G401 (cell line): ENCODE measurements around the gene SMARCE1. TPM values are rescaled to one million over a fixed set of nuclear protein-coding genes. Genes with fewer than 3 reads are reported as not detected.

ENCODE experiments used
- DNase-seq: peaks from one replicate; pipeline ENCODE4 v3.0.0-alpha.2; 2015; ENCODE audit warnings: low spot score
- in situ Hi-C: cut with HindIII; loops from 2 replicates; pipeline ENCODE4 v1.10.0; 2016; ENCODE audit warnings: low sequenced_read_pairs, mixed read lengths
- total RNA-seq: library from RNA; depleted of rRNA; stranded (reverse); fragments of >200 nt; shearing (Covaris generic); gene quantifications from 2 replicates; pipeline ENCODE4 v1.2.3, GENCODE V29; 2014

Gene SMARCE1
- total RNA-seq, 1 experiment from 2014 or later = 48.6 TPM

DNA sequence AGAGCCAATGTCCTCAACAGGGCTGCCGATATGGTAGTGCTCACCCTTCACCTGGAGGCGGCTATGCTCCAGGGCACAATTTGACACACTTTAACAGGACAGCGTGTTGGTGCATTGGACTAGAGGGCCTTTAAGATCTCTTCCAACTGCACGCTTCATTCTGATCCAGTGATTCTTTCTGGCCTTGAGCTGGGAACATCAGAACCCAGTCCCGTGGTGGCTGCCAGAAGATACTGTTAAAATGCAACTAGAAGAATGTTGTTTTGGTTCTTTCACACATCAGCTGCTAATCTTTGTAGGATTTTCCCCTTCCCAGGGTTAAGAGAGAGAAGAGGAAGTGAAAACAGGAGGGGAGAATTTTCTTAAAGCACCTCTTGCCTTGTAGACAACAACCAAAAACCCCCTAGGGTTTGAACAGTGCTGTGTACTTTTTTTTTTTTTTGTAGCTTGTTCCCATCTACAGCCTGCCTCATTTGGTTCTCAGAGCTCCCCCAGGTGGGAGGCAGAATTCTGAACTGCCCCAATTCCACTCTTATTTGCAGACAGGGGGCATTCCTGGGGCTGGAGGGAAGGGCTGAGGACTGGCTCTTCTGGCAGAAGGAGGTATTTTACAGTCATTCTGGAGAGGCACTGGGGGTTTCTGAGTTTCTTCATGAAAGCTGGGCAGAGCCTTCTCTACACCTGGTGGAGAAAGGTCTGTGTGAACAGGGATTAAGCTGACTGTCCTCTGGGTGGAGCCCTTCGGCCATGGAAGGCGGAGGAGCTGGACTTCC lies 32.4 kb downstream of the SMARCE1 start:
- in situ Hi-C loops = no loop called here
- peak; percentile 71 for DNase-seq

DNA sequence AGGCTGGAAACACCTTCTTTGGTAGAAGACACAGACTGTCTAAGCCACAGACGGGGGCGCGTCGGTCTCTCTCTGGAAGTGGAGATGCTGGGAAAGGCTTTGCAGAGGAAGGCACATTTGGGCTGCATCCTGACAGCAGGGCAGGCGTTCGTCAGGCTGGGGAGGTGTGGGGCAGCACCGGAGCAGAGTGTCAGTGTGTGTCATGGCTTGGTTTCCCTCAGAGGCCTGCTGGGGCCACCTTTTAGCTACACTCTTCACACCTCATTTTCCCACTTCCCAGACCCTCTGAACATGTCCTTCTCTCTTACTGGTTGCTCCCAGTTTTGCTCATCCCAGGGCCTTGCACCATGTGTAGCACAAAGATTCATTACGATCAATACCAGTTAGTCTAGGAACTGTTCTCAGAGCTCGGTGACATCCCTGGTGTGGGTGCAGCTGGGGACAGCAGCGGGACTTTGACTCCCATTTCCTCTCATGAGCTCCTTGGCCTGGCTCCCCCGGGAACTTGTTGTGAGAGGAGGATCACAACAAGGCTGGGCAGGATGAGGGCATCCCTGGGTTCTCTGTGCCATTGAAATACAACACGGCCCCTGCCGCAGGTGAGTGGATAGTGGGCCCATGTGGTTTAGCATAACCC lies 33.1 kb downstream of the SMARCE1 start:
- in situ Hi-C loops = no loop called here
- no peak for DNase-seq

DNA sequence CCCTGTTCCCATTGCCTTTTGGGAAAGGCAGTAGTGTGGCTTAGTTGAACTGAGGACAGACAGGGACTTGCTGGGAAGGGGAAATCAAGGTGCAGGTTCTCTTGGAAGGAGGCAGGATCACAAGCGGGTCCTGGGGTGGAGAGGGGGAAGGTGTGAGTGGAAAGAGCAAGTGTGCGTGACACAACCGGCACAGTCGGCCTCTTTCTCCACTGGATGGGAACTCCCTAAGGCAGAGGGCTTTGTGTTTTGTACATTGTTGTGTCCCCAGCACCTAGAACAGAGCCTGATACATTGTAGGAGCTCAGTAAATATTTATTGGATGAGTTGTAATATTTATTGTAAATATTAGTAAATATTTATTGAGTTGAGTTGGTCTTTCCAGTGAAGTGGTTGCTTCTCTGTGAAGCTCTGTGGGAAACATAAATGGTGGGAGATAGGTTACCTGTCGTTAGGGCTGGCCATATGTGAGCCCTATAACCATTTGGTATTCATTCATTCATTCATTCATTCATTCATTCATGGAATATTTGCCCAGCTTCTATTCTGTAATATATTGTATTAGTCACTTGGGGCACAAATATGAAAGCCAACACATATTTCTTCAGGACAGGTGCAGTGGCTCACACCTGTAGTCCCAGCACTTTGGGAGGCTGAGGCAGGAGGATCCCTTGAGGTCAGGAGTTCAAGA lies 34.0 kb downstream of the SMARCE1 start:
- no peak for DNase-seq
- in situ Hi-C loops = no loop called here

DNA sequence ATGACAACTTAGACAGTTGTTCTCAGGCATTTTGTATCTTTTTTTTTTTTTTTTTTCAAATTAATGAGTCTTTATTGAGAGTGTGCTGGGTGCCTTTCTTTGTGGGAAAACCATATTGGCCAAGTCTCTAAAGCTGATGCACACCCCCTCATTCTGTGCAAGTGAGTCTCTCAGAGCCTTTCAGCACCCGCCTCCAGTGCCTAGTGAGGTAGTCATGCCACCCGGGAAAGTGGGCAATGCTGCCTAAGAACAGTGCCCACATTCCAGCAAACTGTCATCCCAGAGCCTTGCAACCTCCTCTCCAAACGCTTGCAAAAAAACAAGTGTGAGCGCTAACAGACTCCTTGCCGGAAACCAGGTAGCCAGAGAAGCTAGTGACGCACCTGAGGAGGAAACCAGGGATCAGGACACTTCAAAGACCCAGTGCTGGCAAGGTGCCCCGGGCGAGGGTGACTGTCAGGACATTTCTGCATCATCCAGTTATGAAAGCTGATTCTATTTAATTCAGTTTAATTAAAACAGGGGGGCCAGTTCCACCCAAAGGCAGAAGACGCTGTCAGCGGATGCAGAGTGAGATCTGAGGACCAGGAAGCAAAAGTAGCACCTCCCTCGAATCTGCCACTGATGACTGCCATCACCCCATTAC lies 34.9 kb downstream of the SMARCE1 start:
- in situ Hi-C loops = no loop called here
- DNase-seq = no peak

DNA sequence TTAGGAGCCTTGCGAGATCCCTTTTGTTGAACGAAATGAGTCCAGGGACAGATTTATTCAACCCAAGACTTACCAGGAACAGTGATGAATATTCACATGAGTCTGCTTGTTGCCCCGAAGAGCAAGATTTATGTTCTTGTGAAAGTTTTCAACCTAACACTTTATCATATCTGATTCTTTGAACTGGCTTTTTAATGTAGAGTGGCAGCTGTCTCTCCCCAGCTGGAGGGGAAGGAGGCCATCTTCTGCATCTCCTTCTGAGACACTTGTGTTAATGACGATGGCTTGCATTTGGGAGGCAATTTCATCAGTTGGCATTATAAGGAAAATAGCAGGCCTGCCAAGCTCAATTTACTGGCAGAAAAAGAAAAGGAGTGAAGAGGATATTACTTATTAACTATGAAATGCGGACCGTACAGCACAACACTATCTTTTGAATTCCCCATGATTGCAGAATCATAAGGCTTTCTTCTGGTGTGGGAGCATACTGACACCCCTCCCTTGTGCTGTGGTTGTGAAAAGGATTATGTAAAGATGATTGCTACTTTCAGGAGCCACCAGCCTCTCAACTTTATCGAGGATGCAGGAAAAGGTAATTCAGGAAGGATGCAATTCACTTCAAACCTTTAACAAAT lies 35.7 kb downstream of the SMARCE1 start:
- no peak for DNase-seq
- in situ Hi-C loops = no loop called here

DNA sequence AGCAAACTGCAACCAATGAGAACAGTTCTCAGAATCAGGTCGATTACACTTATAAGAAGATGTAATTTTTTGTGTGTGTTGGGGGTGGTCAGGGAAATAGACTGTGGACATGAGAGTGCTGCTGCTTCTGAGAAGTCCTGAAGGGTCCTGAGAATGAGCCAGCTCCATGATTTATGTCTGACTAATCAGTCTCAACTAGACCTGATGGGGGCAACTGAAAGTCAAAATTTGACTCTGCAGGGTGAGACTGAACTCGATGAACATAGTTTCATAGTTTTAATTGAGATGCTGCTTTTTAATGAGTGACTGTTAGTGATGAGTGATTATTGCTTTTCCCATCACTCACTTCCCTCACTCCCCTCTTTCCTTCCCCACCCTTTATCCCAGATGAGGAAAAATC lies 37.3 kb downstream of the SMARCE1 start:
- no peak for DNase-seq
- in situ Hi-C loops = no loop called here

DNA sequence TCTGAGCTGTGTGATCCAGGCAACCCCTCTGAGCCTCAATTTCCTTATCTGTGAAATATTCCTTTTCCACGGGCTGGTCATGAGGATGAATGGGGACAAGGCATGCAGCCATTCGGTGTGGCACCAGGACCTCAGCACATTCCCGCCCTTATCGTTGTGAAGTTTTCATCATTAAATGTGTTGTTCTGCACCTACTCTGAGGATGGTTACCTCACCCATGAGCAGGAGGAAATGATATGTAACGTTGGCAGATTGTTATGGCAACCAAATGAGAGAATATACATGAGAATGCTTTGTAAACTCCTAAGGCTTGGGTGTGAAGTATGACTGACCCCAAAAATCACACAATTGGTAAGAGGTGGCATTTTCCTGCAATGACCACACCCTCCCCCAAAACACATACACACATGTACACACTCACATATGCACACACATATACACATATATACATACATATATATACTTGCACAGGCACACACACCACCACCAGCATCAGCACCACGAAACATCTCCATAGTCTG lies 39.5 kb downstream of the SMARCE1 start:
- in situ Hi-C loops = no loop called here
- no peak for DNase-seq

DNA sequence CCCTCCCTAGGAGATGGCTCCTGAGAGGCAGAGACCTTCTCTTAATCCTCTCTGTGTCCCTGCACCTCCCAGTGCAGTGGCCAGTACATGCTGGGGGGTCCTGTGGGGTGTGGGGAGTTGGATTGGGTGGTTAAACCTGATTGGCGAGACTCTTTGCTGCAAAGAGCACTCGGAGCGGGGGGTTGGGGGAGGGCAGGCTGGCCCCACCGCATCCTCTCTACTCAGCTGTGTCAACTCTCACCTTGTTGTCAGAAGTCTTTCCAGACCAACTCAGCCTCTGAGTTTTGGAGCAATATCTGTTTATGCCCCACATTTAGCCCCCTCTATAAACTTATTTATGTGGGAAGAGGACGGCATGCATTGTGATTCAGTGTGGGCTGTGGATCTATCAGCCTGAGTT lies 40.0 kb downstream of the SMARCE1 start:
- DNase-seq = no peak
- in situ Hi-C loops = no loop called here

DNA sequence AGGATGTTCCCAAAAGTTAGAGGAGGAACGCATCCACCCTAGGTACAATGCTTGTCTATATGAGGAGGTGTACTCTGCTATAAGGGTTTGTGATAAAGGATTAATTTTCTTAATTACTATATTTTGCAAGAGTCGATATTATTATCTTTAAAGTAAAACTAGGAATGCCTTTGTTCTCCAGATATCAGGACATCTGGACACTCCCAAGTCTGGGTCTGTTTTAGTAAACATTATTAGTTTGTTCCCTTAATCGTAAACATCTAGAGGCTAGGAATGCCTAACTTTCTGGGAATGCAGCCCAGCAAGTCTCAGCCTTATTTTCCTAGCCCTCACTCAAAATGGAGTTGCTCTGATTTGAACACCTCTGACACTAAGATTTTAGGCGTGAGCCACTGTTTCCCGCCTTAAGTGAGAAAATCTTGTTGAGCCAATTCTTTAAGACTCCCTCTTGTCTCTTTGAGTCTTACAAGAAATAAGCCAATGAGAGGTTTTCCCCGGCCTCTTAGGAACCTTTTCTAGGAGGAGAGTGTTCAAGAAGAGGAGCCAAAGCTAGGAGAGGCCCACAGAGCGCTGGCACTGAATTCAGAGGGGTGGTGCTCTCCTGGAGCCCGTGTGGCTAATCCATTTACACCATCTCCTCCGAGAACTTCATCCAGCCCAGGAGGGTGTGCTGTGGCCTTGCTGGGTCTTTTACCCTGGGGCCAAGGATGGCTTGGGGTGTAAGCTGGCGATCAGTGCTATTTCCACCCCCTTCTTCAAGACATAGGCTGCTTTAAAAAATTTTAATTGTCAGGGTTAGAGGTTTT lies 40.9 kb downstream of the SMARCE1 start:
- DNase-seq = no peak
- in situ Hi-C loops = no loop called here

DNA sequence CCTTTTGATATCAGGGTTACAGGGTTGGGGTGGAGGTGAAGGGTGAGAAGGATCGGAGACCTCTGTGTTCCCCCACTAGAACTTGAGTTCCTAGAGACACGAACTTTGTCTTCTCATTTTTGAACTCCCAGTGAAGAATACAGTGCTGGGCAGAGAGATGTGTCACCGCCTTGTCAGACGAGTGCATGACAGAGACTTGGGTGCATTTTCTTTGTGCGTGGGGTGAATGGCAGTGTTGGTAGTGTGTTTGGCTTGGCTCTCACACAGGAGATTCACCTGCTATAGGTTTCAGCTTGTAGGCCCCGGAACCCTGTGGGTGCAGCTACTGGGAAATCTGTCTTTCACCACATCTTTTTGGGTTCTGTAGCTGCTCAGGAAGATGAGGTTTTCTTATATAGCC lies 42.3 kb downstream of the SMARCE1 start:
- no peak for DNase-seq
- in situ Hi-C loops = no loop called here

DNA sequence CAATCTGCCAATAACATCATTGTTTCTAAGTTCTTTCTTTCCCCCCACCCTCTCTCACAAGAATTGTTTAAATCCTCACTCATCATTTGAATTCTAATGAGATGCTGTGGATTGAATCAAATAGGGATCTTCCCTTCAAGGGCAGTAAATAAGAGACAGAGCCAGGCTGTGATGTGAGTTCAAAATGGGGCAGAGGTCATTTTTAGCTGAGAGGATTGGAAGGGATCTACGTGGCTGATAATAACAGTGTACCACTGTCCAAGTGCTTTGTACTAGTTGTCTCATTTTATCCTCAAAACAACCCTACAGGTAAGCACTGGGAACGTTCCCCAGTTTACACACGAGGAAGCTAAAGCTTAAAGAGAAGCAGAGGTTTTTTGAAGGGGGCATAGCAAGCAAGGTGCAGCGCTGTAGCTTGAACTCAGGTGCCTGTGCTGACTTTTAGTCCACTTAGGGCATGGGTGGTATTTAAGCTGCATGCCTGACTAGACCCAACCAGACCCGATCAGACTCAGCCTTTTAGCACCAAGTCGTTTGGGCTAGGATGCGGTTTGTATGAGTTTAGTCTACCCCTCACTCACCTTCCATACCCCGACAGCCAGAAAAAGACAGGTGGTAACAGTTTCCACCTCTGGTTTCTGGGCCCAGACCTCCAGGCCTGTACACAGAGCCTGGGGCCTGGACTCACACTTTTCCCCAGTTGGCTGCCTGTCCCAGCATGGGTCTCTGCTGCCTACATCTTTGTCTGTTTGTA lies 43.1 kb downstream of the SMARCE1 start:
- in situ Hi-C loops = no loop called here
- DNase-seq = no peak

DNA sequence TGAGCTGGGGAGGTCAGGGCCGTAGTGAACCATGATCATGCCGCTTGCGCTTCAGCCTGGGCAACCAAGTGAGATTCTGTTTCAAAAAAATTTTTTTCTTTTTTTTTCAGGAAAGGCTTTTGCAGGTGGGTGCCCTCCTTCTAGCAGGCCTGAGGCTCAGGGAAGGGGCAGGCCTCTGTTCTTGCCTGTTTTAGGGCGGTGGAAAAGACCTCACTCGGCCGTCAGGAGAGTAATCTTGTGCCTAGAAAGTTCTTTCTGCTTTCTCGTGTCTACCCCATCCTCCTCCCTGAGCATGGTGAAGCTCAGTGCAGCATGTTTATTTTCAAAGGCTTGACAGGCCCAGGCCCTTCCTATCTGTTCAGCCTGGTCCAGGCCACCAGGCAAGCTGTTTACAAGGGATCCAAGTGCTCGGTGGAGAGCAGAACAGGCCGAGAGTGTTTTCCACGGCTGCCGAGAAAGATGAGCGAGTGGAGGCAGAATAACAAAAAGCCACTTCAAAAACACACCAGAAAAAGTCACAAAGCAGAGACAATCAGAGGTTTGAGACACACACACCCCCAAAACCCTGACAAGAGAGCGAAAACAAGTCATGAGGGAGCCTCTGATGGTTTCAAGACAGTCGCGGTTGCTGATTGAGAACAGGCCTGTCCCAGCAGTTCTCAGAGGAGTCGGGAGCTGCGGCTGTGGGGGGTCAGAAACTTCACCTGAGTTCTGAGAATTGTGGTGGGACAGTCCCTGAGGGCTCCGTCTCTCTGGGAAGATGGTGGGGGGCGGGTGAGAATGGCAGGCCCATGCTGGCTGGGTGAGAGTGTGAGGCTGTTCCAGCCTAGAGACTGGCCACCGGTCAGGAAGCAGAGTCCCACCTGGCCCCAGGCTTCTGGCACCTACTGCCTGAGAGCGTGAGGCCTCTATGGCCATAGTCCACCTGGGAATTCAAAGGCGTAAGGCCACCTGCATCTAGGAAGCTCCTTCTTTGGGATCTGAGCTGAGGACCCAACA lies 44.9 kb downstream of the SMARCE1 start:
- no peak for DNase-seq
- in situ Hi-C loops = no loop called here

DNA sequence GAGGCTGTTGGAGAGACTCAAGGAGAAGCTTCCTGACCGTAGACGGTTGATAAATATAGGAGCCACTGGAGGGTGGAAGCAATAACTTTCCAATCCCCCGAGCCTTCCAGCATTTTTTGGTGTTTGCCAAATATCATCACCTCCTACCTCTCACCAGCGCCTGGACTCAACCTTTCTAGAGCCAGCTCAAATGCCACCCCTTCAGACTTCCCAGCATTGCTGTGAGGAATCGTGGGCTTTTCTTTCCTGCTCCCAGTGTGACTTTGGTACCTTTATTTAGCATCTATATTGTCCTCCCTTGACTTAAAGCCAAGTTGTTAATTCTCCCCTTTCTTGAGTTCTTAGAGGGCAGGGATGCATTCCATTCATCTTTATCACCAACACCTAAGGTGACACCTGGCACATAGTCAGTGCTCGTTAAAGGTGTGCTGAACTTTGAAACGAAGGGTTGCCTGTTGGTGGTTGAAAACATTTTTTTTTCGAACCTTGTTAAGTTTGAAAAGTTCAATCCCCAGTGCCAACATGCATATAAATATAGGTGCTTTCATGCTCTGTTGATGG lies 47.1 kb downstream of the SMARCE1 start:
- in situ Hi-C loops = no loop called here
- DNase-seq = no peak

DNA sequence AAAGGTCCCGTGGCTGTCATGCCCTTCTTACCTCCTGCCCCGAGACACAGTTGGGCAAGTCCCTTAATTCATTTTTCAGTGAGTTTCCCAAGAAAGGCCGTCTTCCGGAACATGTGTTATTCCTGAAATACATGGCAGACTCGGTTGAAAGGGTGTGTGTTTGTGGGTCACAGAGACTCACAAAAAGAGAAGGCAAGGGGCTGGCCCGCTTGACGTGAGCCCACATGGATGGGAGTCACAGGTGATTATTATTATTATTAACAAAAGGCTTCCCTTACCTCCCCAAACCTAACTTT lies 48.2 kb downstream of the SMARCE1 start:
- DNase-seq = no peak
- in situ Hi-C loops = no loop called here

DNA sequence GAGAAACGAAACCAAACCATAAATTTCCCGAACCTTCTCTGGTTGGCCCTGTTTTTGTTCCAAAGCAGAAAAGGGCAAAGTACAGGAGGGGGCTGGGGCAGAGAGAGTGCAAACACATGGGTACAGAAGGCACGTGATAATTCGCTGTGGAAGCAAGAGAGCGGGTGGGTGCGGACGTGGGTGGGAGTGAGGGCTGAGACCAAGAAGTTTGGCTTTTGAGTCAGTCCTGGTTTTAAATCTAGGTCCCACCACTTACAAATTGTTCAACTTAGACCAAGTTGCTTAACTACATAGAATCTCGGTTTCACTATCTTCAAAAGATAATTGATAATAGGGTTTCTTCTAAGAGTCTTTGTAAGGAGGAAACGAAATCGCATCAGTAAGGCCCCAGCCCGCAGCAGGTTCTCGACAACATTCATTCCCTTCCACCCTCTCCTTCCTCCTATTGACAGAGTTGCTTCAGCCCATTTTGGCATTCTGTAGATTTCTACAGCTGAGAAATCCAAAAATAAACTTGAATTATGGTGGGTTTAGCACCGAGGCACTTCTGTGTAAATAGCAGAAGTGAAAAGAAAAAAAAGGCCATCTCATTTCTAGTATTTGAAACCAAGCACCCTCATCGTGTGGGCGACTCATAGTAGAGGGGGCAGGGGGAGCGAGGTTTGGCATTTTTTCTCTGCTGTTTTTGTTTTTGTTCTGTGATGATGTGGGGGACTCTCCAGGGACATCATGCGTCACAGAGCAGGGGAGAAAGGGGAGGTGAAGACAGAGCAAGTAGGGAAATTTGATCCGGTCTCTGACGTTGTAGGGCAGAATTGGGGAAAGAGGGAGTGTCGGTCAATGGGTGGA lies 48.8 kb downstream of the SMARCE1 start:
- in situ Hi-C loops = no loop called here
- DNase-seq = no peak

DNA sequence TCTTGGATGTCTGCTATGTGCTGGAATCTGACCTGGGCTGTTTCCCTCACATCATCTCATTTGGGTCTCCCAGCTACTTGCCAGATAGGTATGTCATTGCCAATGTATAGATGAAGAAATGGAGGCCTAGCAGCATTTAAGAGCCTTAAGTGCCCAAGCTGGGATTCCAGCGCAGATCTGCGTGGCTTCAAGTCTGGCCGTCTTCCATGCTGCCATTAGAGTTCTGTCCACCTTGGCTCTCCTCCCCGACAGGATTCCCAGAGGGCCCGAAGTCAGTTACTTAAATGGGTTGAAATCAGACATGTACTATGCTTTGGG lies 49.4 kb downstream of the SMARCE1 start:
- DNase-seq = no peak
- in situ Hi-C loops = no loop called here
